NCI-H69 (cell line): ENCODE results near the gene CHRM4.
A peak's percentile ranks its signal among the peaks of the same experiment; 100 is the strongest.

ENCODE experiments used
- DNase-seq: peaks from one replicate; lab custom pipeline; 2025; lab: John Stamatoyannopoulos, UW

CHRM4 gene

GRCh38 chr11:46367244-46367915 is 24.2 kb downstream of the CHRM4 start:
- DNase-seq: peak; percentile 61

- no peak for DNase-seq
Observed at GRCh38 chr11:46366661-46367161, 24.9 kb downstream of the CHRM4 start.

- DNase-seq: no peak
Observed at GRCh38 chr11:46366260-46366659, 25.3 kb downstream of the CHRM4 start.

GRCh38 chr11:46364791-46365190 is 26.8 kb downstream of the CHRM4 start:
- peak; percentile 31 for DNase-seq

- no peak for DNase-seq
Observed at GRCh38 chr11:46364056-46364455, 27.5 kb downstream of the CHRM4 start.

GRCh38 chr11:46363455-46364005 is 28.0 kb downstream of the CHRM4 start:
- peak; percentile 82 for DNase-seq

GRCh38 chr11:46363031-46363407 is 28.6 kb downstream of the CHRM4 start:
- peak; percentile 78 for DNase-seq

- no peak for DNase-seq
Observed at GRCh38 chr11:46362156-46363030, 29.2 kb downstream of the CHRM4 start.

- peak; percentile 91 for DNase-seq
Observed at GRCh38 chr11:46361283-46362155, 30.1 kb downstream of the CHRM4 start.

GRCh38 chr11:46360878-46361277 is 30.7 kb downstream of the CHRM4 start:
- DNase-seq: no peak

- DNase-seq: no peak
Observed at GRCh38 chr11:46359953-46360352, 31.6 kb downstream of the CHRM4 start.

GRCh38 chr11:46357483-46357936 is 34.1 kb downstream of the CHRM4 start:
- DNase-seq: peak; percentile 97

GRCh38 chr11:46356924-46357482 is 34.6 kb downstream of the CHRM4 start:
- DNase-seq: peak; percentile 52

- DNase-seq: no peak
Observed at GRCh38 chr11:46353698-46354097, 37.9 kb downstream of the CHRM4 start.

- DNase-seq: peak; percentile 65
Observed at GRCh38 chr11:46352063-46352841, 39.3 kb downstream of the CHRM4 start.

- no peak for DNase-seq
Observed at GRCh38 chr11:46351606-46352005, 40.0 kb downstream of the CHRM4 start.

GRCh38 chr11:46351148-46351547 is 40.4 kb downstream of the CHRM4 start:
- DNase-seq: peak; percentile 53

- no peak for DNase-seq
Observed at GRCh38 chr11:46350695-46351094, 40.9 kb downstream of the CHRM4 start.

GRCh38 chr11:46348566-46349401 is 42.8 kb downstream of the CHRM4 start:
- peak; percentile 69 for DNase-seq
